Mesendoderm (in vitro differentiated cells): ENCODE measurements around the gene MARCHF10.

Experiments
- DNase-seq: peaks from one replicate; pipeline ENCODE4 v3.0.0; 2013
- H2AK5ac ChIP-seq: 2 replicates; pipeline ENCODE4 v1.6.1; 2013; ENCODE audit warnings: low read length, inconsistent platforms
- H2BK120ac ChIP-seq: 2 replicates; pipeline ENCODE4 v1.6.1; 2013; ENCODE audit warnings: low read depth, mild to moderate bottlenecking, low read length, moderate library complexity, mixed read lengths
- H2BK15ac ChIP-seq: replicated peaks from 2 replicates; pipeline ENCODE4 v1.6.1; 2013; ENCODE audit warnings: low read depth, mild to moderate bottlenecking, moderate library complexity
- H2BK5ac ChIP-seq: 2 replicates; pipeline ENCODE4 v1.6.1; 2013; ENCODE audit warnings: low read length, inconsistent platforms
- H3K18ac ChIP-seq: 2 replicates; pipeline ENCODE4 v1.6.1; 2013; ENCODE audit warnings: mild to moderate bottlenecking, low read length, mixed read lengths
- H3K23ac ChIP-seq: one replicate; pipeline ENCODE4 v1.6.1; 2013; ENCODE audit warnings: low read length
- H3K27ac ChIP-seq: 2 replicates; pipeline ENCODE4 v1.5.1; 2013; ENCODE audit warnings: low read depth, mild to moderate bottlenecking, inconsistent platforms, low read length, moderate library complexity
- H3K27me3 ChIP-seq: 2 replicates; pipeline ENCODE4 v1.6.1; 2013; ENCODE audit warnings: low read length, control low read depth, mild to moderate bottlenecking, inconsistent platforms; ENCODE audit not compliant: insufficient read depth, poor library complexity
- H3K36me3 ChIP-seq: 2 replicates; pipeline ENCODE4 v1.6.1; 2013; ENCODE audit warnings: low read length, inconsistent platforms; ENCODE audit not compliant: control insufficient read depth, insufficient read depth
- H3K4ac ChIP-seq: one replicate; pipeline ENCODE4 v1.6.1; 2013; ENCODE audit warnings: low read depth, mild to moderate bottlenecking, low read length, moderate library complexity
- H3K4me1 ChIP-seq: 2 replicates; pipeline ENCODE4 v1.6.1; 2013; ENCODE audit warnings: low read depth, low read length, inconsistent platforms; ENCODE audit not compliant: control insufficient read depth
- H3K4me2 ChIP-seq: 2 replicates; pipeline ENCODE4 v1.6.1; 2013; ENCODE audit warnings: low read length
- H3K4me3 ChIP-seq: 2 replicates; pipeline ENCODE4 v1.5.1; 2013; ENCODE audit warnings: mild to moderate bottlenecking, low read length
- H3K56ac ChIP-seq: one replicate; pipeline ENCODE4 v1.6.1; 2013; ENCODE audit warnings: low read length
- H3K79me1 ChIP-seq: 2 replicates; pipeline ENCODE4 v1.6.1; 2013; ENCODE audit warnings: low read length, inconsistent platforms
- H3K79me2 ChIP-seq: 2 replicates; pipeline ENCODE4 v1.6.1; 2013; ENCODE audit warnings: mild to moderate bottlenecking, low read length; ENCODE audit not compliant: control insufficient read depth, insufficient read depth
- H3K9ac ChIP-seq: 2 replicates; pipeline ENCODE4 v1.6.1; 2013; ENCODE audit warnings: low read length, inconsistent platforms
- H4K5ac ChIP-seq: one replicate; pipeline ENCODE4 v1.6.1; 2013; ENCODE audit warnings: low read length
- H4K8ac ChIP-seq: one replicate; pipeline ENCODE4 v1.6.1; 2013; ENCODE audit warnings: low read depth, mild to moderate bottlenecking, control low read depth, low read length, moderate library complexity
- WGBS: extraction: QIAGEN DNeasy Blood & Tissue Kit; methylation state at CpG from one replicate; pipeline ENCODE4 v1.1.7; 2013; ENCODE audit warnings: low lambda C conversion rate, missing lambda C conversion rate; ENCODE audit not compliant: insufficient coverage; ENCODE audit errors: extremely low coverage; 5-methylcytosine and 5-hydroxymethylcytosine counted together

Gene MARCHF10

GRCh38 chr17:62796291-62796690 lies 11.8 kb downstream of the MARCHF10 start:
- H2BK5ac ChIP-seq: no peak overlapping the region
- WGBS: no CpG with 5 or more reads among the region's 1 CpG
- H3K27ac ChIP-seq: no peak overlapping the region
- no peak overlapping the region for H2BK15ac ChIP-seq
- H4K5ac ChIP-seq: no peak overlapping the region
- no peak overlapping the region for H3K4me3 ChIP-seq
- no peak overlapping the region for H3K9ac ChIP-seq
- H3K23ac ChIP-seq: no peak overlapping the region
- peaks cover 3% of the 10 kb centered on the region for H3K4me1 ChIP-seq
- H3K27me3 ChIP-seq: no peaks in the 10 kb centered on the region
- DNase-seq: no peak
- H3K79me2 ChIP-seq: no peaks in the 10 kb centered on the region
- no peaks in the 10 kb centered on the region for H3K79me1 ChIP-seq
- H3K56ac ChIP-seq: no peak overlapping the region
- H3K18ac ChIP-seq: no peak overlapping the region
- H3K36me3 ChIP-seq: no peaks in the 10 kb centered on the region
- no peak overlapping the region for H3K4me2 ChIP-seq
- H4K8ac ChIP-seq: no peak overlapping the region
- no peak overlapping the region for H2AK5ac ChIP-seq
- H3K4ac ChIP-seq: no peak overlapping the region
- no peak overlapping the region for H2BK120ac ChIP-seq

- H4K5ac ChIP-seq: no peak overlapping the region
- WGBS: no CpG with 5 or more reads among the region's 4 CpGs
- no peak overlapping the region for H2BK5ac ChIP-seq
- no peak overlapping the region for H2BK15ac ChIP-seq
- H3K4me3 ChIP-seq: no peak overlapping the region
- H3K23ac ChIP-seq: no peak overlapping the region
- no peak overlapping the region for H3K18ac ChIP-seq
- H4K8ac ChIP-seq: no peak overlapping the region
- H3K27me3 ChIP-seq: no peaks in the 10 kb centered on the region
- H3K36me3 ChIP-seq: no peaks in the 10 kb centered on the region
- no peak overlapping the region for H3K9ac ChIP-seq
- no peaks in the 10 kb centered on the region for H3K79me1 ChIP-seq
- no peak overlapping the region for H3K4me2 ChIP-seq
- no peak overlapping the region for H2BK120ac ChIP-seq
- no peak overlapping the region for H3K27ac ChIP-seq
- no peaks in the 10 kb centered on the region for H3K4me1 ChIP-seq
- H3K4ac ChIP-seq: no peak overlapping the region
- H3K56ac ChIP-seq: no peak overlapping the region
- H3K79me2 ChIP-seq: no peaks in the 10 kb centered on the region
- no peak for DNase-seq
- no peak overlapping the region for H2AK5ac ChIP-seq
These were observed 13.5 kb downstream of the MARCHF10 start for GRCh38 chr17:62794666-62794971.

- Histone ChIP-seq H2AK5ac (no peak overlapping the region), H3K18ac (no peak overlapping the region), H2BK5ac (no peak overlapping the region), H3K27ac (no peak overlapping the region), H3K4me1 (no peaks in the 10 kb centered on the region), H4K8ac (no peak overlapping the region), H3K4ac (no peak overlapping the region), H3K56ac (no peak overlapping the region), H2BK15ac (no peak overlapping the region), H3K79me1 (no peaks in the 10 kb centered on the region), H3K4me3 (no peak overlapping the region), H3K4me2 (no peak overlapping the region), H3K23ac (no peak overlapping the region), H3K36me3 (no peaks in the 10 kb centered on the region), H2BK120ac (no peak overlapping the region), H3K79me2 (no peaks in the 10 kb centered on the region), H4K5ac (no peak overlapping the region), H3K27me3 (no peaks in the 10 kb centered on the region), H3K9ac (no peak overlapping the region)
- DNase-seq: no peak
- no CpG with 5 or more reads among the region's 3 CpGs for WGBS
These were observed 14.0 kb downstream of the MARCHF10 start for GRCh38 chr17:62793919-62794665.

GRCh38 chr17:62792447-62792800 lies 15.7 kb downstream of the MARCHF10 start:
- no peak overlapping the region for H3K27ac ChIP-seq
- H4K5ac ChIP-seq: no peak overlapping the region
- no peak overlapping the region for H3K23ac ChIP-seq
- no peak overlapping the region for H3K4ac ChIP-seq
- no peaks in the 10 kb centered on the region for H3K36me3 ChIP-seq
- no peak overlapping the region for H2BK15ac ChIP-seq
- H3K18ac ChIP-seq: no peak overlapping the region
- DNase-seq: no peak
- no peaks in the 10 kb centered on the region for H3K79me2 ChIP-seq
- H3K4me3 ChIP-seq: no peak overlapping the region
- WGBS: no CpG with 5 or more reads among the region's 1 CpG
- no peak overlapping the region for H3K4me2 ChIP-seq
- H2BK120ac ChIP-seq: no peak overlapping the region
- H3K79me1 ChIP-seq: no peaks in the 10 kb centered on the region
- H3K4me1 ChIP-seq: no peaks in the 10 kb centered on the region
- no peak overlapping the region for H4K8ac ChIP-seq
- H2AK5ac ChIP-seq: no peak overlapping the region
- H2BK5ac ChIP-seq: no peak overlapping the region
- H3K27me3 ChIP-seq: no peaks in the 10 kb centered on the region
- no peak overlapping the region for H3K9ac ChIP-seq
- H3K56ac ChIP-seq: no peak overlapping the region

- Histone ChIP-seq H3K4me2 (no peak overlapping the region), H2BK15ac (no peak overlapping the region)
- DNase-seq: no peak
These were observed 16.2 kb downstream of the MARCHF10 start for GRCh38 chr17:62791767-62792446.

More at GRCh38 chr17:62791767-62792446, 16.2 kb downstream of the MARCHF10 start:
- Histone ChIP-seq H3K36me3 (no peaks in the 10 kb centered on the region), H2AK5ac (no peak overlapping the region), H3K79me2 (no peaks in the 10 kb centered on the region), H3K79me1 (no peaks in the 10 kb centered on the region), H3K9ac (no peak overlapping the region), H4K5ac (no peak overlapping the region), H4K8ac (no peak overlapping the region), H2BK120ac (no peak overlapping the region), H3K56ac (no peak overlapping the region), H3K27ac (no peak overlapping the region), H3K4me1 (no peaks in the 10 kb centered on the region), H3K27me3 (no peaks in the 10 kb centered on the region), H3K4ac (no peak overlapping the region), H3K18ac (no peak overlapping the region), H3K23ac (no peak overlapping the region), H2BK5ac (no peak overlapping the region), H3K4me3 (no peak overlapping the region)
- no CpG with 5 or more reads among the region's 12 CpGs for WGBS
